D721Med (cell line): Measurements from ENCODE around the gene DACH1.

Source experiments
- DNase-seq: peaks from one replicate; pipeline ENCODE4 v3.0.0; 2011; ENCODE audit warnings: low spot score; ENCODE audit not compliant: insufficient read length
- FAIRE-seq: peaks from 2 replicates; lab custom pipeline; 2011; peaks lifted over from hg19 to GRCh38; lab: Jason Lieb, UNC
- TF ChIP-seq, protein P1 (sequence below): IDR thresholded peaks from 2 replicates; pipeline ENCODE4 v1.5.1; 2012; ENCODE audit warnings: mild to moderate bottlenecking, control low read depth; ENCODE audit not compliant: insufficient read depth; ENCODE audit errors: missing control alignments

Gene DACH1

DNA sequence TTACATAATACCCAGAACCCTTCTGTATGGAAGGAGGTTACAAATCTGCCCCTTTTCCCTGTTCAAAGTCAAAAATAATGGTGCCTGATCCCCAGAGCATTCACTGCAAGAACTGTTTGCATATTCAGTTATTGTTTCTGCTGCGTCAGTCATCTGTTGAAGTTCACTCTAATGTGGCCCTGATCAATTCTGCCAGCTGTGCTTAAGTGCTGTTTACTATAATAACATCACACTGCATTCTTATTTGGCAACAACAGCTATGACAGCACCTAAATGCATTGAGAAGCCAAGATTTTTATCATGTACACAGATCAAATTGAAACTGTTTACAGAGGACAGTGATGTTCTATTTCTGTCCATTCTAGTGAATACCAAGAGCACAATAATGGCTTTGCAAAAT is 115.9 kb downstream of the DACH1 start:
- TF ChIP-seq, protein P1, sequence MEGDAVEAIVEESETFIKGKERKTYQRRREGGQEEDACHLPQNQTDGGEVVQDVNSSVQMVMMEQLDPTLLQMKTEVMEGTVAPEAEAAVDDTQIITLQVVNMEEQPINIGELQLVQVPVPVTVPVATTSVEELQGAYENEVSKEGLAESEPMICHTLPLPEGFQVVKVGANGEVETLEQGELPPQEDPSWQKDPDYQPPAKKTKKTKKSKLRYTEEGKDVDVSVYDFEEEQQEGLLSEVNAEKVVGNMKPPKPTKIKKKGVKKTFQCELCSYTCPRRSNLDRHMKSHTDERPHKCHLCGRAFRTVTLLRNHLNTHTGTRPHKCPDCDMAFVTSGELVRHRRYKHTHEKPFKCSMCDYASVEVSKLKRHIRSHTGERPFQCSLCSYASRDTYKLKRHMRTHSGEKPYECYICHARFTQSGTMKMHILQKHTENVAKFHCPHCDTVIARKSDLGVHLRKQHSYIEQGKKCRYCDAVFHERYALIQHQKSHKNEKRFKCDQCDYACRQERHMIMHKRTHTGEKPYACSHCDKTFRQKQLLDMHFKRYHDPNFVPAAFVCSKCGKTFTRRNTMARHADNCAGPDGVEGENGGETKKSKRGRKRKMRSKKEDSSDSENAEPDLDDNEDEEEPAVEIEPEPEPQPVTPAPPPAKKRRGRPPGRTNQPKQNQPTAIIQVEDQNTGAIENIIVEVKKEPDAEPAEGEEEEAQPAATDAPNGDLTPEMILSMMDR: no peak
- FAIRE-seq: no peak
- no peak for DNase-seq

DNA sequence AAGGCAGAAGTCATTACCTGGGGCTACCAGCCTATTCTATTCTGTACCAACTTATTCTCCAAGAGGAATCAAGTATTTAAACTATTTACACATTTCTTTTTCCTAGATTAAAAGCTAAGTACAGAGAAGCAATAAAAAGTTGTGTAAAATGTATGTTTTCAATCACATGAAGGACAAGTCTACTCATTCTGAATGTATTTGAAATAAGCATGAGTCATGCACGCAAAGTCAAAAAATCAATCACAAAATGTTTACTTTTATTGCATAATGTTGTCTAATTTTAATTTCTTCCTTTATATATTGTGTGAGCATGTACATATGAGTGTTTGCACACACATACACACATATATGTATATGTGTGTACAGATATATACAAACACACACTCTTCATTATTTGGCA is 136.7 kb downstream of the DACH1 start:
- FAIRE-seq (no peak), DNase-seq (no peak)
- TF ChIP-seq, protein P1: no peak

DNA sequence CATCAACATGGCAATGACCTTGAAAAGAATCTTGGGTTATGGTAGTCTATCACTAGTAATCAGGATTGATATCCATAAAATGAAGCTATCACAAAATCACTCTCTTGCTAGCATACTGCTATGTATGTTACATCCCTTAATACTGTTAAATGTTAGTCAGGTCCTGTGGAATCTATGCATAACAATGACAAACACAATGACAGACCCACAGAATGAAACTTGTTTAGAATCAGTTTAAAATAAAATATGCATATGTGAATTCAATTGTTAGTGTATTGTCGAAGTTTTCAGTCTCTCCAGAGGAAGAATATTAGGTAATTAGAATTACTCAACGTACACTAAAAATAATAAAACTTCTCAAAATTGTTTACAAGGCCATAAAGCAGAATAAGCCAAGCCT is 137.6 kb downstream of the DACH1 start:
- DNase-seq (no peak), FAIRE-seq (no peak)
- TF ChIP-seq, protein P1: no peak

DNA sequence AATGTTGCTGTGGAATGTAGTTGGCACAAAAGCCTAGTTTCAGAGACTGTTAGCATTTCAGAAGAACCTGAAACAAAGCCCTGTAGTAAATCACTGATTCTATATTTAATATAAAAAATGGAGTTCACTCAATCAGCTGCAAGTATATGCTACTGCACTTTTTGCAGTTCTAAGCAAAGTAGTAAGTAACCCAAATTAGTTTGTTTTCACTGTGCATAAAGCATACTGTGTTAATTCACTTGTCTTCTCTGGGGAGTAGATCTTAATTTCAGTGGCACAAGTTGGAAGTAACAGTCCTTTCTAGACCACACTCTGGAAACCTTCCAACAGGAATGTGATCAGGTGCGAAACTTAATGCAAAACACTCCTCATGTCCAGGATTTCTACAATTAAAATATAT is 139.3 kb downstream of the DACH1 start:
- TF ChIP-seq, protein P1: no peak
- DNase-seq (no peak), FAIRE-seq (peak; percentile 58)

DNA sequence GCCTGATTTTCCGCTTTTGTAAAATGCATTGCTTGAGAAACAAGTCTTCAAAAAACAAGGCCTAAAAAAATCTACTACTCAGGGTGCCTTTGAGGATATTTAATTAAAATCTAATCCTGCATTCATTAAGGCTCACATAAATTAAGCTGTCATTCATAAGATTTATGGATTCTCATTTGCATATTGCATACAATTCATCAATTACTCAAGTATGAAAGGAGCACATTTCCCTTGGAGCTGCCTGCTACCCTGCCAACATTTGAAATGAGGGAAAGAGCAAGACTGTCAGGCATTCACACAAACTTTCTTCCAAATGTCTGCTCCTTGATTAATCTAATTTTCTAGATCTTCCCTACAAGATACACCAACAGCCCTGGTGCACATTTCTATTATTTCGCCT is 140.0 kb downstream of the DACH1 start:
- DNase-seq (no peak), FAIRE-seq (peak; percentile 51)
- TF ChIP-seq, protein P1: no peak

DNA sequence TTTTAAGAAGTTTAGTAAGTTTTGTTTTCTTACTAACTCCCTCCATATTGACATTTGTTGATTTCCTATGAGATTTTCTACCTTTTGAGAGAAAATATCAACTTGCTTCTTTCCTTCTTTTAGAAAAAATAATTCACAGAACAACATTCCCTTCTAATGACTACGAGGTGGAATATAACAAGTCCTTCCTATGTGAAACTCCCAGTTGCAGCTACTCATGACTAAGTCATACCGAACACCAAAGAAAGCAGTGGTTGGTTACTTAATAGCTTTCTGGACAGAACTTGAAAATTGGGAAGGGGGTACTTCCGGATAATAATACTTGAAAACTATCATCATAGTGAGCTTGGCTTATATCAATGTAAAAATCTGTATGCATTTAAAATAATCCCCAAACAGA is 144.8 kb downstream of the DACH1 start:
- FAIRE-seq: no peak
- TF ChIP-seq, protein P1: no peak
- no peak for DNase-seq

DNA sequence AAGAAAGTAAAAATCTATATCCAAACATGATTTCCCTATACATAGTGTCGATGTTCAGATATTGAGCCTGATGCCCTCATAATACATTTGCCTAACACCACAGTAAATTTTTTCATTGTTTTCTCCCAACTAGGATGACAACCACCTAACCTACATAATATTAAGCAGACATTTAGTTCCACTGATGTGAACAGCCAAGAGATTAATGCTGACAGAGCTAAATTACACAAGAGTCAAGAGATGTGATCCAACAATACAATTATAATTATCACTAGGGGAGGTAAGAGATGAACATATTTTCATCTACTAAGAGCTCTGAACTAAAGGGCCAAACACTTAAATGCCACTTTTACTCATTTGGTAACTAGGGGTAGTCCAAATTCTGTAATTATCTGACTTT is 145.9 kb downstream of the DACH1 start:
- FAIRE-seq (peak; percentile 66), DNase-seq (no peak)
- TF ChIP-seq, protein P1: no peak
